ENCODE data around the gene MT1G.

The MT1G gene

GRCh38 chr16:56697456-56698155 lies 29.7 kb upstream of the MT1G start:
- Histone ChIP-seq H3K4me3 (ENCODE audit: low read depth, low read length) (no peak overlapping the region), H3K9me3 (ENCODE audit: control insufficient read depth, insufficient read depth, low read depth, low read length) (no peaks in the 10 kb centered on the region), H3K27ac (ENCODE audit: extremely low read depth, low read depth, low read length) (no peak overlapping the region), H3K4me1 (ENCODE audit: control insufficient read depth, insufficient read depth, low read length) (no peaks in the 10 kb centered on the region), H3K36me3 (ENCODE audit: control insufficient read depth in 2 of 2, insufficient read depth in 1 of 2, low read length in 2 of 2) (no peaks in the 10 kb centered on the region)
- CTCF ChIA-PET = interaction anchor here (0.7 to 1.5 kb wide), 5 partner anchors 15 to 120 kb away, joined by 3 to 8 read pairs (median 3); partner anchors contain the start of gene MT1X
- TF ChIP-seq SETDB1 (IDR thresholded peaks at IDR 0.05; ENCODE audit: insufficient read length, low read length) = peak; percentile 56
- no peak for TF ChIP-seq ZNF639 (tag by site-specific recombination; IDR thresholded peaks at IDR 0.05)
- no peak for TF ChIP-seq OSR2 (tag by site-specific recombination; IDR thresholded peaks at IDR 0.05)
- no peak for TF ChIP-seq ZSCAN18 (tag by site-specific recombination; IDR thresholded peaks at IDR 0.05)
- POLR2A ChIA-PET = no interaction called here

- CTCF ChIA-PET = interaction anchor here (1.1 kb wide), 1 partner anchor 377 kb away, joined by 3 read pairs; no protein-coding TSS in a partner anchor
Measured at GRCh38 chr16:56695246-56695645, 27.4 kb upstream of the MT1G start.

GRCh38 chr16:56691885-56692284 lies 24.0 kb upstream of the MT1G start:
- POLR2A ChIA-PET = no interaction called here
- H3K27ac ChIP-seq (ENCODE audit: extremely low read depth, low read depth, low read length) = no peak overlapping the region; the same call in 1 of the 2 replicates
- TF ChIP-seq ZNF335 (tag by site-specific recombination; conservative IDR thresholded peaks at IDR 0.05) (0 out of 2 replicates have a peak, but pooled peaks have one; percentile 8), ZFP37 (tag by site-specific recombination; IDR thresholded peaks at IDR 0.05) (no peak), ZNF350 (tag by site-specific recombination; IDR thresholded peaks at IDR 0.05) (no peak), ZNF433 (tag by site-specific recombination; IDR thresholded peaks at IDR 0.05; ENCODE audit: low read depth) (no peak), BCL11B (tag by site-specific recombination; IDR thresholded peaks at IDR 0.05; ENCODE audit: low read depth) (no peak), ZNF513 (tag by site-specific recombination; IDR thresholded peaks at IDR 0.05) (no peak), ZNF239 (tag by site-specific recombination; IDR thresholded peaks at IDR 0.05) (no peak), KLF1 (tag by site-specific recombination; IDR thresholded peaks at IDR 0.05) (peak; percentile 91), ZNF610 (tag by site-specific recombination; IDR thresholded peaks at IDR 0.05; ENCODE audit: borderline replicate concordance) (no peak), GLIS2 (tag by site-specific recombination; IDR thresholded peaks at IDR 0.05) (no peak), ZNF677 (tag by site-specific recombination; IDR thresholded peaks at IDR 0.05) (no peak), ZNF510 (tag by site-specific recombination; IDR thresholded peaks at IDR 0.05; ENCODE audit: insufficient replicate concordance) (no peak), TSHZ1 (tag by site-specific recombination; IDR thresholded peaks at IDR 0.05; ENCODE audit: borderline replicate concordance) (no peak), ZBTB20 (tag by site-specific recombination; IDR thresholded peaks at IDR 0.05) (0 out of 2 replicates have a peak, but pooled peaks have one; percentile 33), ZNF18 (tag by site-specific recombination; IDR thresholded peaks at IDR 0.05) (no peak)

More at GRCh38 chr16:56695246-56695645, 27.4 kb upstream of the MT1G start:
- Histone ChIP-seq H3K36me3 (ENCODE audit: control insufficient read depth in 2 of 2, insufficient read depth in 1 of 2, low read length in 2 of 2) (no peaks in the 10 kb centered on the region), H3K4me3 (ENCODE audit: low read depth, low read length) (no peak overlapping the region), H3K27ac (ENCODE audit: extremely low read depth, low read depth, low read length) (no peak overlapping the region), H3K9me3 (ENCODE audit: control insufficient read depth, insufficient read depth, low read depth, low read length) (no peaks in the 10 kb centered on the region), H3K4me1 (ENCODE audit: control insufficient read depth, insufficient read depth, low read length) (peaks cover 4% of the 10 kb centered on the region; the same call in 1 of the 2 replicates)
- no peak for TF ChIP-seq ZNF571 (tag by site-specific recombination; IDR thresholded peaks at IDR 0.05)
- no peak for TF ChIP-seq ZNF155 (tag by site-specific recombination; IDR thresholded peaks at IDR 0.05)
- no peak for TF ChIP-seq ZNF76 (tag by site-specific recombination; IDR thresholded peaks at IDR 0.05; ENCODE audit: borderline replicate concordance, low read depth)
- TF ChIP-seq ZFHX2 (tag by site-specific recombination; conservative IDR thresholded peaks at IDR 0.05) = no peak
- no peak for TF ChIP-seq SP3 (tag by site-specific recombination; IDR thresholded peaks at IDR 0.05)
- POLR2A ChIA-PET = interaction anchor here (0.8 kb wide), 1 partner anchor 91 kb away, joined by 3 read pairs; no protein-coding TSS in a partner anchor

More at GRCh38 chr16:56691885-56692284, 24.0 kb upstream of the MT1G start:
- Histone ChIP-seq H3K4me3 (ENCODE audit: low read depth, low read length) (no peak overlapping the region), H3K36me3 (ENCODE audit: control insufficient read depth in 2 of 2, insufficient read depth in 1 of 2, low read length in 2 of 2) (no peaks in the 10 kb centered on the region), H3K9me3 (ENCODE audit: control insufficient read depth, insufficient read depth, low read depth, low read length) (no peaks in the 10 kb centered on the region), H3K4me1 (ENCODE audit: control insufficient read depth, insufficient read depth, low read length) (peaks cover 4% of the 10 kb centered on the region; the same call in 1 of the 2 replicates)
- CTCF ChIA-PET = interaction anchor here (0.6 to 2.7 kb wide), 3 partner anchors 10 to 87 kb away, joined by 3 to 17 read pairs (median 4); no protein-coding TSS in a partner anchor
